GM23338 (cell line): ENCODE results near the gene HCLS1. TPM values are rescaled to one million over a fixed set of nuclear protein-coding genes. Genes with fewer than 3 reads are reported as not detected.

Source experiments
- ATAC-seq: fragments of 200-7000 bp; cut with Tn5 transposase; 3 replicates; pipeline ENCODE4 v1.9.1; 2020
- DNase-seq: peaks from one replicate; pipeline ENCODE4 v3.0.0-alpha.2; 2015; ENCODE audit warnings: low spot score
- H2AFZ ChIP-seq: fragments of 200-600 bp; sonication (generic); 2 replicates; pipeline ENCODE4 v1.8.0; 2016; ENCODE audit warnings: antibody characterized with exemption, mild to moderate bottlenecking, moderate library complexity
- H3F3A ChIP-seq: fragments of 200-600 bp; sonication (generic); replicated peaks from 2 replicates; pipeline ENCODE4 v1.8.0; 2017; ENCODE audit warnings: antibody characterized with exemption, mixed run types, low read depth
- H3K27ac ChIP-seq: fragments of 200-600 bp; sonication (generic); 2 replicates; pipeline ENCODE4 v1.6.1; 2016; ENCODE audit warnings: low read depth
- H3K27me3 ChIP-seq: fragments of 200-600 bp; sonication (generic); 2 replicates; pipeline ENCODE4 v1.8.0; 2016; ENCODE audit warnings: mild to moderate bottlenecking, mixed run types, moderate library complexity; ENCODE audit not compliant: insufficient read depth
- H3K36me3 ChIP-seq: fragments of 200-600 bp; sonication (generic); 2 replicates; pipeline ENCODE4 v1.8.0; 2016; ENCODE audit warnings: mild to moderate bottlenecking; ENCODE audit not compliant: insufficient read depth
- H3K4me1 ChIP-seq: fragments of 200-600 bp; sonication (generic); 2 replicates; pipeline ENCODE4 v1.8.0; 2016; ENCODE audit warnings: mild to moderate bottlenecking, moderate library complexity; ENCODE audit not compliant: insufficient read depth
- H3K4me2 ChIP-seq: fragments of 200-600 bp; sonication (generic); 2 replicates; pipeline ENCODE4 v1.7.1; 2017; ENCODE audit warnings: mixed run types
- H3K4me3 ChIP-seq: fragments of 200-600 bp; sonication (generic); 2 replicates; pipeline ENCODE4 v1.6.1; 2016; ENCODE audit warnings: mixed run types
- H3K79me2 ChIP-seq: fragments of 200-600 bp; sonication (generic); replicated peaks from 2 replicates; pipeline ENCODE4 v1.8.0; 2017; ENCODE audit warnings: mild to moderate bottlenecking; ENCODE audit not compliant: insufficient read depth
- H3K9me2 ChIP-seq: fragments of 200-600 bp; sonication (generic); 2 replicates; pipeline ENCODE4 v1.8.0; 2017; ENCODE audit not compliant: insufficient read depth
- H4K20me1 ChIP-seq: fragments of 200-600 bp; sonication (generic); replicated peaks from 2 replicates; pipeline ENCODE4 v1.8.0; 2017; ENCODE audit warnings: mild to moderate bottlenecking; ENCODE audit not compliant: insufficient read depth
- H3K27ac Mint-ChIP-seq: 2 replicates; pipeline ENCODE4 v1.8.0; 2020; ENCODE audit warnings: inconsistent platforms, mild to moderate bottlenecking, moderate library complexity, mixed read lengths
- H3K27me3 Mint-ChIP-seq: 3 replicates; pipeline ENCODE4 v1.8.0; 2022; ENCODE audit warnings: low read depth, mild to moderate bottlenecking, moderate library complexity, mixed read lengths, inconsistent platforms; ENCODE audit not compliant: insufficient read depth, poor library complexity
- H3K36me3 Mint-ChIP-seq: 3 replicates; pipeline ENCODE4 v1.8.0; 2021; ENCODE audit warnings: low read depth, mild to moderate bottlenecking, inconsistent platforms, moderate library complexity, mixed read lengths
- H3K4me1 Mint-ChIP-seq: 3 replicates; pipeline ENCODE4 v1.8.0; 2020; ENCODE audit warnings: mild to moderate bottlenecking, inconsistent platforms, mixed read lengths
- H3K4me3 Mint-ChIP-seq: 3 replicates; pipeline ENCODE4 v1.8.0; 2021; ENCODE audit warnings: moderate library complexity, mild to moderate bottlenecking, inconsistent platforms, mixed read lengths
- H3K9me3 Mint-ChIP-seq: 3 replicates; pipeline ENCODE4 v1.8.0; 2020; ENCODE audit warnings: moderate library complexity, mild to moderate bottlenecking, inconsistent platforms, mixed read lengths
- CREB1 ChIP-seq: fragments of 250-450 bp; sonication (Bioruptor Pico); IDR thresholded peaks from 2 replicates; pipeline ENCODE4 v1.5.0; 2020; ENCODE audit warnings: low read depth, mild to moderate bottlenecking, moderate library complexity
- EZH2phosphoT487 ChIP-seq: fragments of 200-600 bp; sonication (generic); IDR thresholded peaks from one replicate; pipeline ENCODE4 v1.8.1; 2018; ENCODE audit warnings: antibody characterized with exemption; ENCODE audit not compliant: unreplicated experiment
- JUNB ChIP-seq: IDR thresholded peaks from one replicate; pipeline ENCODE4 v1.6.1; 2016; ENCODE audit warnings: antibody characterized with exemption; ENCODE audit not compliant: unreplicated experiment
- POLR2AphosphoS5 ChIP-seq: IDR thresholded peaks from 2 replicates; pipeline ENCODE4 v1.6.1; 2016; ENCODE audit warnings: antibody characterized with exemption, low read depth
- STAT1 ChIP-seq: IDR thresholded peaks from one replicate; pipeline ENCODE4 v1.6.1; 2016; ENCODE audit warnings: antibody characterized with exemption; ENCODE audit not compliant: unreplicated experiment
- ZNF114 ChIP-seq: fragments of 250-450 bp; sonication (Bioruptor Pico); IDR thresholded peaks from 2 replicates; pipeline ENCODE4 v1.5.0; 2020; ENCODE audit warnings: mild to moderate bottlenecking, moderate library complexity
- ZNF331 ChIP-seq: fragments of 250-450 bp; sonication (Bioruptor Pico); IDR thresholded peaks from 2 replicates; pipeline ENCODE4 v1.5.0; 2020; ENCODE audit warnings: low read depth, mild to moderate bottlenecking, moderate library complexity
- polyA plus RNA-seq: library from polyadenylated mRNA; unstranded; fragments of >200 nt; fragmentation: Nextera tagmentation; extraction: Ambion mirVana; gene quantifications from 2 replicates; pipeline ENCODE4 v1.2.1, GENCODE V29; 2016
- total RNA-seq: library from RNA; depleted of rRNA; stranded (reverse); fragments of >200 nt; shearing (Covaris generic); gene quantifications from 2 replicates; pipeline ENCODE4 v1.2.3, GENCODE V29; 2014
- TF ChIP-seq, protein P1 (sequence below): IDR thresholded peaks from 2 replicates; pipeline ENCODE4 v1.6.1; 2016; ENCODE audit warnings: antibody characterized with exemption
- TF ChIP-seq, protein P2 (sequence below): fragments of 250-450 bp; sonication (Bioruptor Pico); IDR thresholded peaks from 2 replicates; pipeline ENCODE4 v1.5.0; 2020; ENCODE audit warnings: mild to moderate bottlenecking, moderate library complexity
- TF ChIP-seq, protein P3 (sequence below): IDR thresholded peaks from one replicate; pipeline ENCODE4 v1.6.1; 2018; ENCODE audit warnings: antibody characterized with exemption; ENCODE audit not compliant: unreplicated experiment

The HCLS1 gene
- total and polyA plus RNA-seq, 2 experiments from 2014 or later: 0.66 to 1.1 TPM

DNA sequence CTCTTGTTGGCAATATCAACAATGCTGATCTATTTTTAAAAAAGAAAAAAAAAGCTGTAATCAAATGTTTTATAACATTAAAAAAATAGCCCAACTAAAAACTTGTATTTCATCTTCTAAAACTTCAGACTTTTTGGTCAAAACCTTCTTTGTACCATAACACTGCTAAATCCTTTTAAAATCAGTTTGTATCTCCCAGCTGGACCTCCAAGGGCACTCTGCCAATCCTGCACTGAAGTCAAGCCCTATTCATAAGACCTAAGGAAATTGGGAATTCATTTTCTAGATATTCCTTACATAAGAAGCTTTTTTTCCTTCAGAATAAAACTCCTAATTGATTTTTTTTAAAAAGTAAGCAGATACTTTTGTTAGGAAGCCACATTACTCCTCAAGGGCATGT, 38.2 kb upstream of the HCLS1 start:
- no peaks in the 10 kb centered on the region for H3K27me3 Mint-ChIP-seq
- H3F3A ChIP-seq: no peaks in the 10 kb centered on the region
- DNase-seq (no peak), ATAC-seq (no peak)
- no peak overlapping the region for H3K4me3 ChIP-seq
- no peaks in the 10 kb centered on the region for H3K4me1 ChIP-seq
- H3K9me2 ChIP-seq: no peaks in the 10 kb centered on the region
- no peaks in the 10 kb centered on the region for H3K27me3 ChIP-seq
- H3K4me2 ChIP-seq: no peak overlapping the region
- TF ChIP-seq EZH2phosphoT487: no peak
- no peak for TF ChIP-seq ZNF331 (CRISPR knock-in tag)
- TF ChIP-seq, protein P1, sequence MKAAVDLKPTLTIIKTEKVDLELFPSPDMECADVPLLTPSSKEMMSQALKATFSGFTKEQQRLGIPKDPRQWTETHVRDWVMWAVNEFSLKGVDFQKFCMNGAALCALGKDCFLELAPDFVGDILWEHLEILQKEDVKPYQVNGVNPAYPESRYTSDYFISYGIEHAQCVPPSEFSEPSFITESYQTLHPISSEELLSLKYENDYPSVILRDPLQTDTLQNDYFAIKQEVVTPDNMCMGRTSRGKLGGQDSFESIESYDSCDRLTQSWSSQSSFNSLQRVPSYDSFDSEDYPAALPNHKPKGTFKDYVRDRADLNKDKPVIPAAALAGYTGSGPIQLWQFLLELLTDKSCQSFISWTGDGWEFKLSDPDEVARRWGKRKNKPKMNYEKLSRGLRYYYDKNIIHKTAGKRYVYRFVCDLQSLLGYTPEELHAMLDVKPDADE: no peak
- no peak for TF ChIP-seq JUNB
- no peak for TF ChIP-seq CREB1
- TF ChIP-seq ZNF114 (CRISPR knock-in tag): no peak
- no peak for TF ChIP-seq POLR2AphosphoS5
- no peak for TF ChIP-seq STAT1
- TF ChIP-seq, protein P2, sequence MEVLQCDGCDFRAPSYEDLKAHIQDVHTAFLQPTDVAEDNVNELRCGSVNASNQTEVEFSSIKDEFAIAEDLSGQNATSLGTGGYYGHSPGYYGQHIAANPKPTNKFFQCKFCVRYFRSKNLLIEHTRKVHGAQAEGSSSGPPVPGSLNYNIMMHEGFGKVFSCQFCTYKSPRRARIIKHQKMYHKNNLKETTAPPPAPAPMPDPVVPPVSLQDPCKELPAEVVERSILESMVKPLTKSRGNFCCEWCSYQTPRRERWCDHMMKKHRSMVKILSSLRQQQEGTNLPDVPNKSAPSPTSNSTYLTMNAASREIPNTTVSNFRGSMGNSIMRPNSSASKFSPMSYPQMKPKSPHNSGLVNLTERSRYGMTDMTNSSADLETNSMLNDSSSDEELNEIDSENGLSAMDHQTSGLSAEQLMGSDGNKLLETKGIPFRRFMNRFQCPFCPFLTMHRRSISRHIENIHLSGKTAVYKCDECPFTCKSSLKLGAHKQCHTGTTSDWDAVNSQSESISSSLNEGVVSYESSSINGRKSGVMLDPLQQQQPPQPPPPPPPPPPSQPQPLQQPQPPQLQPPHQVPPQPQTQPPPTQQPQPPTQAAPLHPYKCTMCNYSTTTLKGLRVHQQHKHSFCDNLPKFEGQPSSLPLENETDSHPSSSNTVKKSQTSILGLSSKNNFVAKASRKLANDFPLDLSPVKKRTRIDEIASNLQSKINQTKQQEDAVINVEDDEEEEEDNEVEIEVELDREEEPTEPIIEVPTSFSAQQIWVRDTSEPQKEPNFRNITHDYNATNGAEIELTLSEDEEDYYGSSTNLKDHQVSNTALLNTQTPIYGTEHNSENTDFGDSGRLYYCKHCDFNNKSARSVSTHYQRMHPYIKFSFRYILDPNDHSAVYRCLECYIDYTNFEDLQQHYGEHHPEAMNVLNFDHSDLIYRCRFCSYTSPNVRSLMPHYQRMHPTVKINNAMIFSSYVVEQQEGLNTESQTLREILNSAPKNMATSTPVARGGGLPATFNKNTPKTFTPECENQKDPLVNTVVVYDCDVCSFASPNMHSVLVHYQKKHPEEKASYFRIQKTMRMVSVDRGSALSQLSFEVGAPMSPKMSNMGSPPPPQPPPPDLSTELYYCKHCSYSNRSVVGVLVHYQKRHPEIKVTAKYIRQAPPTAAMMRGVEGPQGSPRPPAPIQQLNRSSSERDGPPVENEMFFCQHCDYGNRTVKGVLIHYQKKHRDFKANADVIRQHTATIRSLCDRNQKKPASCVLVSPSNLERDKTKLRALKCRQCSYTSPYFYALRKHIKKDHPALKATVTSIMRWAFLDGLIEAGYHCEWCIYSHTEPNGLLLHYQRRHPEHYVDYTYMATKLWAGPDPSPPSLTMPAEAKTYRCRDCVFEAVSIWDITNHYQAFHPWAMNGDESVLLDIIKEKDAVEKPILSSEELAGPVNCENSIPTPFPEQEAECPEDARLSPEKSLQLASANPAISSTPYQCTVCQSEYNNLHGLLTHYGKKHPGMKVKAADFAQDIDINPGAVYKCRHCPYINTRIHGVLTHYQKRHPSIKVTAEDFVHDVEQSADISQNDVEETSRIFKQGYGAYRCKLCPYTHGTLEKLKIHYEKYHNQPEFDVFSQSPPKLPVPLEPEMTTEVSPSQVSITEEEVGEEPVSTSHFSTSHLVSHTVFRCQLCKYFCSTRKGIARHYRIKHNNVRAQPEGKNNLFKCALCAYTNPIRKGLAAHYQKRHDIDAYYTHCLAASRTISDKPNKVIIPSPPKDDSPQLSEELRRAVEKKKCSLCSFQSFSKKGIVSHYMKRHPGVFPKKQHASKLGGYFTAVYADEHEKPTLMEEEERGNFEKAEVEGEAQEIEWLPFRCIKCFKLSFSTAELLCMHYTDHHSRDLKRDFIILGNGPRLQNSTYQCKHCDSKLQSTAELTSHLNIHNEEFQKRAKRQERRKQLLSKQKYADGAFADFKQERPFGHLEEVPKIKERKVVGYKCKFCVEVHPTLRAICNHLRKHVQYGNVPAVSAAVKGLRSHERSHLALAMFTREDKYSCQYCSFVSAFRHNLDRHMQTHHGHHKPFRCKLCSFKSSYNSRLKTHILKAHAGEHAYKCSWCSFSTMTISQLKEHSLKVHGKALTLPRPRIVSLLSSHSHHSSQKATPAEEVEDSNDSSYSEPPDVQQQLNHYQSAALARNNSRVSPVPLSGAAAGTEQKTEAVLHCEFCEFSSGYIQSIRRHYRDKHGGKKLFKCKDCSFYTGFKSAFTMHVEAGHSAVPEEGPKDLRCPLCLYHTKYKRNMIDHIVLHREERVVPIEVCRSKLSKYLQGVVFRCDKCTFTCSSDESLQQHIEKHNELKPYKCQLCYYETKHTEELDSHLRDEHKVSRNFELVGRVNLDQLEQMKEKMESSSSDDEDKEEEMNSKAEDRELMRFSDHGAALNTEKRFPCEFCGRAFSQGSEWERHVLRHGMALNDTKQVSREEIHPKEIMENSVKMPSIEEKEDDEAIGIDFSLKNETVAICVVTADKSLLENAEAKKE (CRISPR knock-in tag): no peak
- TF ChIP-seq, protein P3, sequence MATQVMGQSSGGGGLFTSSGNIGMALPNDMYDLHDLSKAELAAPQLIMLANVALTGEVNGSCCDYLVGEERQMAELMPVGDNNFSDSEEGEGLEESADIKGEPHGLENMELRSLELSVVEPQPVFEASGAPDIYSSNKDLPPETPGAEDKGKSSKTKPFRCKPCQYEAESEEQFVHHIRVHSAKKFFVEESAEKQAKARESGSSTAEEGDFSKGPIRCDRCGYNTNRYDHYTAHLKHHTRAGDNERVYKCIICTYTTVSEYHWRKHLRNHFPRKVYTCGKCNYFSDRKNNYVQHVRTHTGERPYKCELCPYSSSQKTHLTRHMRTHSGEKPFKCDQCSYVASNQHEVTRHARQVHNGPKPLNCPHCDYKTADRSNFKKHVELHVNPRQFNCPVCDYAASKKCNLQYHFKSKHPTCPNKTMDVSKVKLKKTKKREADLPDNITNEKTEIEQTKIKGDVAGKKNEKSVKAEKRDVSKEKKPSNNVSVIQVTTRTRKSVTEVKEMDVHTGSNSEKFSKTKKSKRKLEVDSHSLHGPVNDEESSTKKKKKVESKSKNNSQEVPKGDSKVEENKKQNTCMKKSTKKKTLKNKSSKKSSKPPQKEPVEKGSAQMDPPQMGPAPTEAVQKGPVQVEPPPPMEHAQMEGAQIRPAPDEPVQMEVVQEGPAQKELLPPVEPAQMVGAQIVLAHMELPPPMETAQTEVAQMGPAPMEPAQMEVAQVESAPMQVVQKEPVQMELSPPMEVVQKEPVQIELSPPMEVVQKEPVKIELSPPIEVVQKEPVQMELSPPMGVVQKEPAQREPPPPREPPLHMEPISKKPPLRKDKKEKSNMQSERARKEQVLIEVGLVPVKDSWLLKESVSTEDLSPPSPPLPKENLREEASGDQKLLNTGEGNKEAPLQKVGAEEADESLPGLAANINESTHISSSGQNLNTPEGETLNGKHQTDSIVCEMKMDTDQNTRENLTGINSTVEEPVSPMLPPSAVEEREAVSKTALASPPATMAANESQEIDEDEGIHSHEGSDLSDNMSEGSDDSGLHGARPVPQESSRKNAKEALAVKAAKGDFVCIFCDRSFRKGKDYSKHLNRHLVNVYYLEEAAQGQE: no peak
- H3K27ac ChIP-seq: no peak overlapping the region
- H3K4me3 Mint-ChIP-seq: no peak overlapping the region
- no peak overlapping the region for H3K27ac Mint-ChIP-seq
- H3K36me3 ChIP-seq: no peaks in the 10 kb centered on the region; the same call in 1 of the 2 replicates
- H4K20me1 ChIP-seq: no peaks in the 10 kb centered on the region
- no peaks in the 10 kb centered on the region for H3K4me1 Mint-ChIP-seq
- no peaks in the 10 kb centered on the region for H3K79me2 ChIP-seq
- H3K36me3 Mint-ChIP-seq: peaks cover 22% of the 10 kb centered on the region
- no peak overlapping the region for H2AFZ ChIP-seq
- no peaks in the 10 kb centered on the region; the same call in 2 of the 3 replicates for H3K9me3 Mint-ChIP-seq
